Activated naive CD8-positive, alpha-beta T cell treated with anti-CD3 and anti-CD28 coated beads, Interleukin-2, amount 10 ng/mL, durations not matched to agents 7 days and 5 days (primary cell): ENCODE data around the gene ORMDL3. TPM values are rescaled to one million over a fixed set of nuclear protein-coding genes. Genes with fewer than 3 reads are reported as not detected.

Experiments used
- ATAC-seq: fragments of 150-1000 bp; cut with Tn5 transposase; one replicate; pipeline ENCODE4 v1.10.0; 2021; ENCODE audit warnings: low read depth, moderate library complexity
- POLR2A ChIA-PET: fragments of 350-600 bp; sonication (Branson Sonifier 250); formaldehyde crosslinking; loops from one replicate; lab custom pipeline; 2021; ENCODE audit warnings: antibody characterized with exemption; lab: Charles Lee
- DNase-seq: peaks from one replicate; pipeline ENCODE4 v3.0.0; 2021
- H3K27ac Mint-ChIP-seq: one replicate; pipeline ENCODE4 v1.8.0; 2022; ENCODE audit warnings: mild to moderate bottlenecking, mixed read lengths
- H3K27me3 Mint-ChIP-seq: one replicate; pipeline ENCODE4 v1.8.0; 2022; ENCODE audit warnings: mild to moderate bottlenecking, moderate library complexity, mixed read lengths
- H3K36me3 Mint-ChIP-seq: one replicate; pipeline ENCODE4 v1.8.0; 2021; ENCODE audit warnings: mild to moderate bottlenecking, mixed read lengths
- H3K4me1 Mint-ChIP-seq: one replicate; pipeline ENCODE4 v1.8.0; 2021; ENCODE audit warnings: mixed read lengths
- H3K4me3 Mint-ChIP-seq: one replicate; pipeline ENCODE4 v1.8.0; 2022; ENCODE audit warnings: mild to moderate bottlenecking, moderate library complexity, mixed read lengths
- H3K9me3 Mint-ChIP-seq: one replicate; pipeline ENCODE4 v1.8.0; 2021; ENCODE audit warnings: mixed read lengths
- total RNA-seq, 2 experiments: library from RNA; stranded (reverse); gene quantifications; one replicate each; pipeline ENCODE4 v1.2.3, GENCODE V29; 2021

Gene ORMDL3
- total RNA-seq, 2 experiments from 2014 or later = 149 to 159 TPM

DNA sequence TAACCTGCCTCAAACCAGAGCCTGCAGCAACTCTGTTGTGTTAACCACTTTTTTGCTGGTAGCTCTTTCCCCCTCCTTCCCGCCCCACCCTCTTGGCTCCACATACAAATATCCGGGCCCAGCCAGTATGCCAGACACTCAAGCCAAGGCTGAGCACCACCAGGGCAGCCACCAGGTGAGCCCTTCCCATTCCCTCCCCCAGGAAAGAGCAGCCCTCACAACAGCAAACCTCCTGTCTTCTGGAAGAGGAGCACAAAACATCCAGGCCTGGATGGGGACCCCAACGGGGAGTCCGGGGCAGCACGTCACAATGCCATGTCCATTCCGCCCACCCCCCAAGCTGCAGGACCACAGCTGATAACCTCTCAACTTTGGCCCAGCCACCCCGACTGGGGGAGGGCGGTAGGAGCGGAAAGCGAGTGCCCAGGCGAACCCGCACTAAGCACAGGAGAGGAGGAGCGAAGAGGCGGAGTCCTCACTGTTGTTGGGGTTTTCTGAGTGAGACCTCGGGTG, 757 bp downstream of the ORMDL3 start:
- H3K27me3 Mint-ChIP-seq = no peaks in the 10 kb centered on the region
- peaks cover 44% of the 10 kb centered on the region for H3K4me1 Mint-ChIP-seq
- DNase-seq = peak; percentile 73
- ATAC-seq = peak; percentile 68
- POLR2A ChIA-PET = interaction anchor here (0.6 to 3.4 kb wide), 22 partner anchors 8 to 727 kb away, joined by 3 to 20 read pairs (median 5); partner anchors contain the start of genes GSDMB, NR1D1, PSMD3 and RPL19
- peaks cover 28% of the 10 kb centered on the region for H3K36me3 Mint-ChIP-seq
- peak overlapping the region; percentile 89 for H3K27ac Mint-ChIP-seq
- H3K9me3 Mint-ChIP-seq = no peaks in the 10 kb centered on the region
- peak overlapping the region; percentile 89 for H3K4me3 Mint-ChIP-seq

- no peaks in the 10 kb centered on the region for H3K9me3 Mint-ChIP-seq
- no peaks in the 10 kb centered on the region for H3K27me3 Mint-ChIP-seq
- DNase-seq = no peak
- H3K4me3 Mint-ChIP-seq = peak overlapping the region; percentile 89
- peak overlapping the region; percentile 89 for H3K27ac Mint-ChIP-seq
- ATAC-seq = no peak
- H3K4me1 Mint-ChIP-seq = peaks cover 48% of the 10 kb centered on the region
- peaks cover 33% of the 10 kb centered on the region for H3K36me3 Mint-ChIP-seq
- POLR2A ChIA-PET = interaction anchor here (0.9 to 3.4 kb wide), 18 partner anchors 14 to 726 kb away, joined by 3 to 20 read pairs (median 5); partner anchors contain the start of genes NR1D1, PSMD3 and RPL19
Measured at GRCh38 chr17:39926135-39926587, 1.2 kb downstream of the ORMDL3 start.

DNA sequence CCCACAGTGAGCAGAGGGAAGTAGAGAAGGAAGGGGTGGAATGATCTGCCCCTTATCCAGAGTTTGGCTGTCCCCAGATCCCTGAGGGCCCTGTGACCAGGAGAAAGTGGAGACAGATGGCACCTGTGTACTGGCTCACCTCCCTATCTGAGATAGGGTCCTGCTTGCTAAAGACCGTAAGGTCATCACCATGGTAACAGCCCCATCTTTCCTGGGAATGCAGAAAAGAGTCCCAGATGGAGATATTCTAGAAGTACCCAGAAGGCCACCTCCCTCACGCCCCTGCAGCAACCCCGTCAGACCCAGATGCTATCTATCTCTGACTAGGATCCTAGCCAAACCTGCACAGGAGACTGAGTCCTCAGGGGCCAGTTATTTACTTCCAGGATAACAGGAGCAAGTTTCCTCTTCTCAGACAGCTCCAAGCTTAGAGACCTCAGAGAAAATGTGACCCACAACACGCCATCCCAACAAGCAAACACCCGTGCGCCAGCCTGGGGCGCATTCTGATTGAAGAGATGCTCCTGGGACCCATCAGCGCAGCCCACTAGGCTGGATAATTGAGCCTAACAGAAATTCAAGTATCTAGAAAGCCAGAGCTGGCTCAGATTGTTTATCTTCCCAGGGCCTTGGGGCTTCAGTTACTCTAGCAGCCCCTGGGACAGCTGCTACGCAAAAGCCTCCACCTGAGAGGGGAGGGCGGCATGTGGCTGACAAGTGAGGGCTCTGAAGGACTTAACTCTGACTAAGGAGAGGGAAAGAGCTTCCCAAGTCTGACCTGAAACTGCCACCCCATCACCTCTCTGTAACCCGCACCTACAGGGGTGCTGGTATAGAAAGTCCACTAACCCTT, 1.9 kb downstream of the ORMDL3 start:
- Mint-ChIP-seq H3K27ac (peak overlapping the region; percentile 89), H3K36me3 (peaks cover 33% of the 10 kb centered on the region), H3K4me3 (peak overlapping the region; percentile 89), H3K4me1 (peaks cover 54% of the 10 kb centered on the region), H3K9me3 (no peaks in the 10 kb centered on the region), H3K27me3 (no peaks in the 10 kb centered on the region)
- DNase-seq (no peak), ATAC-seq (no peak)
- POLR2A ChIA-PET = interaction anchor here (0.6 to 3.4 kb wide), 15 partner anchors 15 to 725 kb away, joined by 3 to 20 read pairs (median 5); partner anchors contain the start of genes NR1D1, PSMD3 and RPL19

DNA sequence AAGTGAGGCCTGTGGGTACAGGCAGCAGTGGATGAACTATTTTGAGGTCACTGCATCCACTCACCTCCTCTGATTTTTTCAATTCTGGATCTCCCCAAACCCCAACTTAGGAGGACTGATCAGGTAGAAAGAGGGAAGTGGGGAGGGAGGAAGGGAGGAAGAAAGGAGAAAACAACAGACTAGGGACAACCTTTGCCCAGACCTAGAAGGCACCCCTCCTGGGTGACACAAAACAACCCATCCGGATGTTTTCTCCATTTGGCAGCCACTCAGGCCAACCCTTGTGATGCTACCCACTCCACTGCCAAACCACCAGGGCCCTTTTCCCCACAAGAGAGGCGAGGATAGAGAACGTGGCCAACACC, 2.7 kb downstream of the ORMDL3 start:
- no peak for ATAC-seq
- Mint-ChIP-seq H3K36me3 (peaks cover 38% of the 10 kb centered on the region), H3K27me3 (no peaks in the 10 kb centered on the region), H3K4me1 (peaks cover 59% of the 10 kb centered on the region), H3K27ac (peak overlapping the region; percentile 89), H3K9me3 (no peaks in the 10 kb centered on the region), H3K4me3 (peak overlapping the region; percentile 89)
- DNase-seq = no peak
- POLR2A ChIA-PET = interaction anchor here (0.6 to 3.4 kb wide), 2 partner anchors 49 to 169 kb away, joined by 3 to 17 read pairs; no protein-coding TSS in a partner anchor

DNA sequence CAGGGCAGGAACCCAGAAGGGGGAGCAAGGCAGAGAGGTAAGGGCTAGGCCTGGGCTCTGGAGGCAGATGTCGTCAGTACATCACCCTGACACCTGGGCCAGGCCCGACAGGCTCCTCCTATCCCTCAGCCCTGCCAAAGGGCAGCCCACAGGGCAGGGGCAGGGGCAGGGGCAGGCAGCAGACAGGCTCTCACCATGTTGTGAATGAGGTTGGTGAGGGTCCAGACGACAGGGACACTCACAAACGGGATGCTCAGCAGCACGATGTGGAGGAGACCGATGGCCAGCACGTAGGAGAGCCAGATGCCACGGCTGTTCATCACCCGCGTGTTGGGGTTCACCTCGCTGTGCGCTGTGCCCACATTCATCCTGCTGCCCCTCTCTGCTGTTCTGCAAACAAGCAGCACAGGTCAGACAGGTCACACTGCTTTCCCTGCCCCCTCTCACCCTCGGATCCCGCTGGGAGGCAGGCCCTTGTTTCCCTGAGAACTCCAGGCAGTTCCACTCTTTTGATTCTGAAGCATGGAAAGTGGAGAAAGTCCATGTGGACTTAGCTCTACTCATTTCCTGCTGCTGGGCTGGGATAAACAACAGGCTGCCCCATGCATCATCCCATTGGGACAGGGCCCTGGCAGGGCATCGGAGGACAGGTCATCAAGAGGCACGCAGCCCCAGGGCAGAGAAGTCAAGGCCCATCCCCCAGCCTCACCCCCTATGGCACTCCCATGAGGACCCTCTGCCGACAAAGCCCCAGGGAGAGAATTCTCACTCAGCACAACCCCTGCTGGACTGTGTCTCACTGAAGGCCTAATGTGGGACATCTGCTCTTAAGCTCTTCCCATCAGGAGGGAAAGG, 3.3 kb downstream of the ORMDL3 start:
- Mint-ChIP-seq H3K36me3 (peaks cover 42% of the 10 kb centered on the region), H3K4me1 (peaks cover 63% of the 10 kb centered on the region), H3K27me3 (no peaks in the 10 kb centered on the region), H3K9me3 (no peaks in the 10 kb centered on the region), H3K27ac (peak overlapping the region; percentile 94), H3K4me3 (peak overlapping the region; percentile 89)
- DNase-seq = no peak
- ATAC-seq = no peak
- POLR2A ChIA-PET = interaction anchor here (3.4 kb wide), 1 partner anchor 169 kb away, joined by 17 read pairs; no protein-coding TSS in a partner anchor

DNA sequence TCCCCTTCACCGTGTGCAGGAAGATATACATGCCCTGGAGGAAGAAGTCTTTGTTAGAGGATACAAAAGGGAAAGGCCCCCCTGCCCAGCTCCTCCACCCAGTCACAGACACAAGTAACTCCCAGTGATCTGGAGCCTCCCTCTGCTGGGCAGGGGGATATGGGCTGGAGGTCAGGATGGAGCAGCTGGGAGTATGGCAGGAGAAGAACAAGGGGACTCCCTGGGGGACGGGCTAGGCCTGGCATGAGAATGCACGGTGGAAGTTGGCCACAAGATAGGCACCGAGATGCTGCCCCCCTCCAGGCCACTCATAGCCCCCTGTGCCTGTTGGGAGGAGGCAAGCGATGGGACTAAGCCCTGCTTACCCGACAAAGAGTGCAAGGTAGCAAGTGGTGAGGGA, 4.2 kb downstream of the ORMDL3 start:
- peaks cover 65% of the 10 kb centered on the region for H3K4me1 Mint-ChIP-seq
- H3K4me3 Mint-ChIP-seq = peak overlapping the region; percentile 45
- H3K27me3 Mint-ChIP-seq = no peaks in the 10 kb centered on the region

GRCh38 chr17:39922006-39922405, 5.4 kb downstream of the ORMDL3 start:
- H3K36me3 Mint-ChIP-seq = peaks cover 56% of the 10 kb centered on the region
- DNase-seq = no peak
- ATAC-seq = no peak
- POLR2A ChIA-PET = interaction anchor here (0.6 to 1.8 kb wide), 5 partner anchors 18 to 120 kb away, joined by 3 to 7 read pairs (median 3); no protein-coding TSS in a partner anchor
- peak overlapping the region; percentile 76 for H3K4me3 Mint-ChIP-seq
- H3K27me3 Mint-ChIP-seq = no peaks in the 10 kb centered on the region
- no peaks in the 10 kb centered on the region for H3K9me3 Mint-ChIP-seq
- H3K4me1 Mint-ChIP-seq = peaks cover 69% of the 10 kb centered on the region
- peak overlapping the region; percentile 94 for H3K27ac Mint-ChIP-seq

More for the DNA sequence above, 4.2 kb downstream of the ORMDL3 start:
- H3K9me3 Mint-ChIP-seq = no peaks in the 10 kb centered on the region
- peak overlapping the region; percentile 94 for H3K27ac Mint-ChIP-seq
- DNase-seq (no peak), ATAC-seq (no peak)
- POLR2A ChIA-PET = interaction anchor here (0.7 to 1.8 kb wide), 2 partner anchors 14 to 17 kb away, joined by 3 to 4 read pairs; no protein-coding TSS in a partner anchor
- H3K36me3 Mint-ChIP-seq = peaks cover 47% of the 10 kb centered on the region

DNA sequence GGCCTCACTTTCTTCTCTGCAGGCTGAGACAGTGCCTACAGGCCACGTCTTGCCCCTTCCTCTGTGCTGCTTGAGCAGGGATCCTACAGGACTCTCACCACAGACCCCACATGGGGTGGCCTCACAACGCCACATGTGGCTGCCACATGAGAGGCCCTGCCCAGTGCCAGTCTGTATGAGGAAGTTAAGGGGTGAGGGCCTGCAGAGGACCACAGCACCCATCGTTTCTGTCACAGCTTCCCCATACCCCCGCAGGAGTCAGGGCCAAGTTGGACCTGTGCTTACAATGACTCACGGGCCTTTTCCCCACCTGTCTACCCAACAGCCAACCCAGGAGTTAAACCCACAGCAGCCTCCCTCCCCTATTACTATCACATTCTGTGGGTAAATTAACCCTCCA, 6.1 kb downstream of the ORMDL3 start:
- H3K9me3 Mint-ChIP-seq = no peaks in the 10 kb centered on the region
- no peaks in the 10 kb centered on the region for H3K27me3 Mint-ChIP-seq
- H3K36me3 Mint-ChIP-seq = peaks cover 62% of the 10 kb centered on the region
- peak; percentile 63 for DNase-seq
- peak; percentile 31 for ATAC-seq
- H3K4me3 Mint-ChIP-seq = peak overlapping the region; percentile 76
- POLR2A ChIA-PET = interaction anchor here (0.6 to 1.8 kb wide), 3 partner anchors 19 to 48 kb away, joined by 3 to 7 read pairs (median 4); no protein-coding TSS in a partner anchor
- peaks cover 72% of the 10 kb centered on the region for H3K4me1 Mint-ChIP-seq
- peak overlapping the region; percentile 94 for H3K27ac Mint-ChIP-seq

DNA sequence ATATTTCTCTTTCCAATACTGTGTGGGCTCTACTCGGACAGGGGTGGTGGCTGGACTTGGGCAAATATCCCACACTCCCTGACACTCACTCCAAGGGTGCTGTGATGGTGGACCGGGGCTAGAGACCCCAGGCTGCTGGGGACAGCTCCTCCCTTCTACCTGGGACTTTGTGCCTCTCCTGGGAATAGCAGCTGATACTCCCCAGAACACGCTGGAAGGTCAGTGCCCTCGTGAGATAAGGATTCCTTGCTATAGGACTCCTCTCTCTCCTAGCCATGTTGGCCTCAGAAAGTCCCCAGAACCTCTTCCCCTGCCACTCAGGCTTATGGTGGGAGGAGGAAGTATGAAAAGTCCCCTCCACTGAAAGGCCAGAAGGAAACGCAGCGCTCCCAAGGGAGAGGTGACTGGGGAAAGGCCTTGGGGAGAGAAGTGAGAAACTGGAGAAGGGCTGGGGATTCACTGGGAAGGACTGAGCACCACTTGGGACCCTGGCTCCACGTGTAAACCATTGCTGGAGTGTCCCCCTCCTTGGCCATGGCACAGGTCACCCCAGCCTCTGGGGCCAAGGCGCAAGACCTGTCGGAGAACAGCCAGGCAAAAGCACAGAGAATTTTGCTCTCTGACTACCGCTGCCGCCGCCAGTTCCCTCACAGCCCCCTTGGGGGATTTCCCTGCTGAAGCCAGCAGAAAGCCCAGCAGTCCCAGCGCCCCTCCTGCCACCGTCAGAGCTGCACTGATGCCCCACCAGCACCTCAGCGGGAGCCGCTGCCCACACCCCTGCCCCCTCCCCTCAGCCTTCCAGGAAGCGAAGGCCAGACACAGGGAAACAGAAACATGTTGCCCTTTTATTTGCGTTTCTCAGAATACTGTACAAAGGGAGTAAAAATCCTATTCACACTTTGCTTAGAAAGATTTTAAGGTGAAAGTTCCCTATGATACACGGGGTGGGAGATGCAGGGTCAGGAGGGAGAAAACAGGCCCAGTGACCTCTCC, 6.9 kb downstream of the ORMDL3 start:
- peak; percentile 57 for ATAC-seq
- peaks cover 72% of the 10 kb centered on the region for H3K4me1 Mint-ChIP-seq
- peak; percentile 63 for DNase-seq
- peak overlapping the region; percentile 94 for H3K27ac Mint-ChIP-seq
- no peaks in the 10 kb centered on the region for H3K9me3 Mint-ChIP-seq
- H3K27me3 Mint-ChIP-seq = no peaks in the 10 kb centered on the region
- peaks cover 66% of the 10 kb centered on the region for H3K36me3 Mint-ChIP-seq
- H3K4me3 Mint-ChIP-seq = peak overlapping the region; percentile 76
- POLR2A ChIA-PET = interaction anchor here (0.5 to 0.7 kb wide), 2 partner anchors 39 to 60 kb away, joined by 3 read pairs; no protein-coding TSS in a partner anchor

- Mint-ChIP-seq H3K27ac (peak overlapping the region; percentile 77), H3K9me3 (no peaks in the 10 kb centered on the region), H3K4me3 (peak overlapping the region; percentile 74), H3K4me1 (peaks cover 59% of the 10 kb centered on the region), H3K36me3 (peaks cover 62% of the 10 kb centered on the region), H3K27me3 (no peaks in the 10 kb centered on the region)
- POLR2A ChIA-PET = interaction anchor here (1.1 kb wide), 1 partner anchor 8 kb away, joined by 6 read pairs; the partner anchor contains the start of genes LRRC3C and ORMDL3
- DNase-seq (no peak), ATAC-seq (no peak)
Measured at GRCh38 chr17:39919087-39919683, 8.2 kb downstream of the ORMDL3 start.

GRCh38 chr17:39916918-39917317, 10.5 kb downstream of the ORMDL3 start:
- Mint-ChIP-seq H3K4me1 (peaks cover 48% of the 10 kb centered on the region), H3K4me3 (no peak overlapping the region), H3K27ac (peak overlapping the region; percentile 49), H3K27me3 (no peaks in the 10 kb centered on the region), H3K36me3 (peaks cover 61% of the 10 kb centered on the region), H3K9me3 (no peaks in the 10 kb centered on the region)
- DNase-seq (no peak), ATAC-seq (no peak)
- POLR2A ChIA-PET = no interaction called here
